Bronchial epithelial cell (primary cell): Measurements from ENCODE around the gene ANXA6. TPM values are rescaled to one million over a fixed set of nuclear protein-coding genes. Genes with fewer than 3 reads are reported as not detected.

Source experiments
- DNase-seq: peaks from one replicate; pipeline ENCODE4 v3.0.0-alpha.2; 2010; ENCODE audit warnings: low read depth
- FAIRE-seq: peaks from 2 replicates; lab custom pipeline; 2011; peaks lifted over from hg19 to GRCh38; lab: Jason Lieb, UNC
- H3K27me3 ChIP-seq: 2 replicates; pipeline ENCODE4 v1.5.1; 2011; ENCODE audit warnings: low read length; ENCODE audit not compliant: control insufficient read depth, insufficient read depth
- H3K36me3 ChIP-seq: 2 replicates; pipeline ENCODE4 v1.5.1; 2011; ENCODE audit warnings: low read length; ENCODE audit not compliant: control insufficient read depth, insufficient read depth
- H3K4me3 ChIP-seq: 2 replicates; pipeline ENCODE4 v1.5.1; 2011; ENCODE audit warnings: mild to moderate bottlenecking, low read depth, low read length, control low read depth
- total RNA-seq: library from RNA; depleted of rRNA; stranded (reverse); fragments of >200 nt; gene quantifications from 2 replicates; pipeline ENCODE4 v1.2.1, GENCODE V29; 2014
- TF ChIP-seq, protein P1 (sequence below): IDR thresholded peaks from 2 replicates; pipeline ENCODE4 v1.5.1; 2011; ENCODE audit warnings: mild to moderate bottlenecking, moderate library complexity, low read length, control low read depth, inconsistent platforms; ENCODE audit not compliant: insufficient read depth, severe bottlenecking

The ANXA6 gene
- total RNA-seq, 1 donor from 2014 or later = 11.3 TPM

DNA sequence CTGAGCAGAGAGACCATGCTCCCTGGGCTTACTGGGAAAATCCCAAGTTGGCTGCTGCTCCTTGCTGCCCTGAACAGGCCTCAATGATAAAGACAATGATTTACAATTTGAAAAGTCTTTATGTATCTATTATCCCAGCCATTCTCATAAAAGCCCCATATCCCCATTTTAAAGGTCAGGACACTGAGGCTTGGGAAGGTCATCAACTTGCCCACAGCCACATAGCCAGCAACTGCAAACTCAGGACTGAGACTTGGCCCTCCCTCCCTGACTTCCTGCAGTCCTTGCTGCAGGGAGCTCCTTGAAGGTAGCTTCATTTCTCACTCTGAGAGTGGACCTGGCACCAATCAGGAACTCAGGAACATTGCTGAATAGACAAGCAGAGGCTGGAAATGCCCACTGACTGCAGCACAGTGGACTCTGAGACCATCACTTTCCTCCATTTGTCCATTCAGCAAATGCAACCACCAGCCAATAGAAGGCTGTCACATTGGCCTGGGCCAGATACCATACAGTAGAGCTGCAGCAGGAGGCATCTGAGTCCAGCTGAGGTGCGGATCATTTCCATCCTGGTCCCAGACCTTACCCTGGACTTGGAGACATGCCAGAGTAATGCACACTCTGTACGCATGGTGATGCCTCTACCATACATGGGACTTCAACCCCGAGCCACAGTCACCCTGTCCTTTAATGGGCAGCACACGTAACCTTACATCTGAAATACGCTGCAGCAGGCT, 95.0 kb downstream of the ANXA6 start:
- Histone ChIP-seq H3K36me3 (peaks cover 36% of the 10 kb centered on the region), H3K27me3 (no peaks in the 10 kb centered on the region), H3K4me3 (no peak overlapping the region)
- FAIRE-seq (no peak), DNase-seq (no peak)
- TF ChIP-seq, protein P1, sequence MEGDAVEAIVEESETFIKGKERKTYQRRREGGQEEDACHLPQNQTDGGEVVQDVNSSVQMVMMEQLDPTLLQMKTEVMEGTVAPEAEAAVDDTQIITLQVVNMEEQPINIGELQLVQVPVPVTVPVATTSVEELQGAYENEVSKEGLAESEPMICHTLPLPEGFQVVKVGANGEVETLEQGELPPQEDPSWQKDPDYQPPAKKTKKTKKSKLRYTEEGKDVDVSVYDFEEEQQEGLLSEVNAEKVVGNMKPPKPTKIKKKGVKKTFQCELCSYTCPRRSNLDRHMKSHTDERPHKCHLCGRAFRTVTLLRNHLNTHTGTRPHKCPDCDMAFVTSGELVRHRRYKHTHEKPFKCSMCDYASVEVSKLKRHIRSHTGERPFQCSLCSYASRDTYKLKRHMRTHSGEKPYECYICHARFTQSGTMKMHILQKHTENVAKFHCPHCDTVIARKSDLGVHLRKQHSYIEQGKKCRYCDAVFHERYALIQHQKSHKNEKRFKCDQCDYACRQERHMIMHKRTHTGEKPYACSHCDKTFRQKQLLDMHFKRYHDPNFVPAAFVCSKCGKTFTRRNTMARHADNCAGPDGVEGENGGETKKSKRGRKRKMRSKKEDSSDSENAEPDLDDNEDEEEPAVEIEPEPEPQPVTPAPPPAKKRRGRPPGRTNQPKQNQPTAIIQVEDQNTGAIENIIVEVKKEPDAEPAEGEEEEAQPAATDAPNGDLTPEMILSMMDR = no peak

DNA sequence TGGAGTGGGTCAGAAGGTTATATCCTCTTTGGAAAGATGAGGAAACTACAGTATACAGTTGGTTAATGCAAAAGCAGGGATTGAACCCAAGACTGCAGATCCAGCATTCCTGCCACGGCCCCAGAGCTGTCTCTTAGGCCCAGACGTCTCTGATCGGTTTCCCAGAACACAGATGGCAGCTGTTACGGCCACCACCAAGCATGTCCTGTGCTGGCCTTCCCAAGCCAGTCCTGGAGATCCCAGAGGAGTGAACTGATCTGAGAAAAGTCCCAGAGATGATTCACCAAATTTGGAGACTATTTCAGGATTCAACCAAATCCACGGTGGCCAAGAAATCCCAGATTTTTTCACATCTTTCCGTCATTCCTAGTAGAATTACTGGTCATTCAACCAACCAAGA, 96.8 kb downstream of the ANXA6 start:
- Histone ChIP-seq H3K4me3 (no peak overlapping the region), H3K36me3 (peaks cover 42% of the 10 kb centered on the region), H3K27me3 (no peaks in the 10 kb centered on the region)
- DNase-seq = no peak
- TF ChIP-seq, protein P1 = no peak
- no peak for FAIRE-seq

DNA sequence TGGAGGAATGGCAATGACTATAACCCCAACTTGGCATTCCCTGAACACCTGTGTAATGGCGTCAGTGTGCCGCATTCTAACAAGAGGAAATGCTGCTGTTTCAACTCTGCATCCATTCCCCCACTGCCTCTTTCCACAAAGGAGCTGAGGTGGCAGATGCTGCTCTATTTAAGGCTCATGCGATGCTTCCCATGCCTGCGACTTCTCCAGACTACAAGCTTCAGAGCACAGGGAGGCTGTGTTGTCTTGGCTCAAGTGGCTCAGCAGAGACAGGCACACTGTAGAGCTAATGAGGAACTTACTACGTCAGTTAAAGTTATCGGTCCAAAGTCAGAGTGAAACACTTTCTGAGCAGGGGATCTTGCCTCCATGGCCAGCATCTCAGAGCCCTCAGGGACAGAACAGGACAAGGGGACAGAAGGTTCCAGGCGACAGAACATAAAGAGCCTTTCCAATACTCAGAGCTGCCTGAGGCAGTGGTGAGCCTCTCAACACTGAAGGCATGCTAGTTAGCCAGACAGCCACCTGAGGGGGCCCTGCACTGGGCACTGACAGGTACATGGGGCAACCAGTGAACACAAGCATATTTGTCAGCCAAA, 98.6 kb downstream of the ANXA6 start:
- TF ChIP-seq, protein P1 = no peak
- H3K27me3 ChIP-seq = no peaks in the 10 kb centered on the region
- no peak overlapping the region for H3K4me3 ChIP-seq
- H3K36me3 ChIP-seq = peaks cover 45% of the 10 kb centered on the region
- FAIRE-seq (peak; percentile 36), DNase-seq (no peak)

DNA sequence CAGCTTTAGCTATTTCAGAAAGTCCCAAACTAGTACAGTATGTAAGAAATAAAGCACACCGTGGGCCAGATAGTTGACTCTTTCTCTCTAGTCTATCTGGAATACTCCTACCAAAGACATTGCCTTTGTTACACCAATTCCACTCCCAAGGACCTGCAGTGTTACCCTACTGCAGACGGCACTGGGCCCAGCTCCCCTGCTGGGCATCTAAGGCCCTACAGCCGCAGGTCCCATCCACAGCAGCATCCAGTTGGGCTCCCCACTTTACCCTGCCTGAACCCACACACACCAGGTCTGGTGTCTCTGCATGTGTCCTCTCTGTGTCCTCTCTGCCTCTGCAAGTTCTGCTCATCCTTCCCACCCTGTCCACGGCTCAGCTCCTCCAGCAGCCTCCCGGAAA, 99.3 kb downstream of the ANXA6 start:
- H3K27me3 ChIP-seq = no peaks in the 10 kb centered on the region
- H3K4me3 ChIP-seq = no peak overlapping the region
- H3K36me3 ChIP-seq = peaks cover 44% of the 10 kb centered on the region
- DNase-seq (no peak), FAIRE-seq (no peak)
- TF ChIP-seq, protein P1 = peak; percentile 11

DNA sequence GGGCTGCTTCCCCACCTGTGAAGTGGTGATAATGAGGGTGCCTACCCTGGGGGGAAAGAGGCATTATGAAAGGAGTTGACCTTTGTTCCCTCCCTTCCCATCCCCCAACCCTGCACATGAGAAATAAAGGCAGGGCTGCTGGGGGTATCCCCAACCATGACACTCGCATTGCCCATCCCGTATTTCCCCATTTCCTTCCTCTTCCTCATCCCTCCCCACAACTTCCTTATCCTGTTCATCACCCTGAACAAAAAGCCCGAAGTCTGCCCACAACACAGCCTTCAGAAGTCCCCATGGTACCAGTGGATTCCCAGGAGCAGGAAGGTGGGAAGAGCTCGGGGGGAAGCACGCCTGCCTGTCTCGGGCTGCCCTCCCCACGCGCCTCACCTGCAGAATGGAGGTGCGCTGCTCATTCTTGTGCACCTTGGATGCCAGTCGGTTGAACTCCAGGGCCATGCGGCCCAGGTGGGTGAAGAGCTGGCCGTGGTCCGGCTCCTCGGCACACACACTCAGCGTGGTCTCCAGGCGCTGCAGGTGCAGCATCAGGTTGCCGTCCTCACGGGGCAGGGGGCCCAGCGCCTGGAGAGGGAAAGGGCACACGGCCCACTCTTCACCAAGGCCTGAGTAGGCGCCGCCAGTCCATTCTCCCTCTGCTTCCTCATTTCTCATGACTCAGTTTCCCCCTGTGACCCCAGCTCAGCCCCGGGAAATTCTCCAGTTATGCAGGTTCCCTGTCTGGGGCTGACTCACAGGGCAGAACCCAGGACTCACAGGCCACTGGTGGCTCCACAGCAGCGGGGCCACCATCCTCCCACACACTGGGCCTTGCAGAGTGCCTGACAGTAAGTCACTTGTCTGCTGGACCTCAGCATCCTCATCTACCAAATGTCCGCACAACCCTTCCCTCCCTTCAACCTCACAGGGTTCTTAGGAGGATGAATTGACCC, 100.9 kb downstream of the ANXA6 start:
- DNase-seq = no peak
- Histone ChIP-seq H3K27me3 (no peaks in the 10 kb centered on the region), H3K4me3 (no peak overlapping the region), H3K36me3 (peaks cover 44% of the 10 kb centered on the region)
- TF ChIP-seq, protein P1 = no peak
- no peak for FAIRE-seq
